Heart left ventricle (tissue), 16 donors: ENCODE data around the gene IL2RG. TPM values are rescaled to one million over a fixed set of nuclear protein-coding genes. Genes with fewer than 3 reads are reported as not detected.

Source experiments
- ATAC-seq, 4 donors: fragments of 200-7000 bp; cut with Tn5 transposase; one replicate each; pipeline ENCODE4 v1.9.1; 2020 to 2022; ENCODE audit warnings: moderate library complexity in 4 of 4, mild to moderate bottlenecking in 3 of 4, moderate number of reproducible peaks in 1 of 4
- DNase-seq, 5 donors: peaks; one replicate each; pipeline ENCODE4 v3.0.0-alpha.2; 2020
- H3K27ac ChIP-seq, 12 donors: fragments of 200-600 bp; sonication (generic) in 4 of 12; one replicate each; pipeline versions ENCODE4 v1.5.0 to v1.8.0; 2016 to 2022; ENCODE audit warnings: mild to moderate bottlenecking in 2 of 12
- H3K27me3 ChIP-seq, 9 donors: fragments of 200-600 bp; sonication (generic) in 2 of 9; one replicate each; pipeline versions ENCODE4 v1.5.1 to v1.8.0; 2016 to 2022; ENCODE audit warnings: mild to moderate bottlenecking in 3 of 9
- H3K36me3 ChIP-seq, 9 donors: fragments of 200-600 bp; sonication (generic) in 2 of 9; one replicate each; pipeline versions ENCODE4 v1.5.0 to v1.8.0; 2018 to 2022; ENCODE audit warnings: mild to moderate bottlenecking in 2 of 9
- H3K4me1 ChIP-seq, 12 donors: fragments of 200-600 bp; sonication (generic) in 4 of 12; one replicate each; pipeline versions ENCODE4 v1.5.0 to v1.8.0; 2016 to 2022; ENCODE audit warnings: mild to moderate bottlenecking in 3 of 12
- H3K4me3 ChIP-seq, 12 donors: fragments of 200-600 bp; sonication (generic) in 4 of 12; one replicate each; pipeline versions ENCODE4 v1.5.0 to v1.8.0; 2017 to 2022; ENCODE audit warnings: mild to moderate bottlenecking in 9 of 12, moderate library complexity in 4 of 12
- H3K9me3 ChIP-seq, 12 donors: fragments of 200-600 bp; sonication (generic) in 4 of 12; one replicate each; pipeline versions ENCODE4 v1.5.0 to v1.8.0; 2016 to 2022; ENCODE audit warnings: mild to moderate bottlenecking in 1 of 12
- CTCF ChIP-seq, 12 donors: fragments of 200-600 bp; sonication (generic) in 4 of 12; IDR thresholded peaks; one replicate each; pipeline versions ENCODE4 v1.5.0 to v1.8.0; 2018 to 2022; ENCODE audit warnings: antibody characterized with exemption in 12 of 12, mild to moderate bottlenecking in 5 of 12
- POLR2A ChIP-seq, 2 donors: fragments of 450-650 bp; IDR thresholded peaks; one replicate each; pipeline ENCODE4 v1.6.1; 2017; ENCODE audit warnings: antibody characterized with exemption in 2 of 2, mild to moderate bottlenecking in 2 of 2, moderate library complexity in 2 of 2
- WGBS, 4 donors: extraction: QIAGEN DNeasy Blood & Tissue Kit in 2 of 4; methylation state at CpG; one replicate each; pipeline versions ENCODE4 v1.1.5 to v1.1.7; 2013 to 2018; 5-methylcytosine and 5-hydroxymethylcytosine counted together
- intact Hi-C, 10 donors: fragments of 100-400 bp; cut with DNase I; formaldehyde crosslinking; loops; one replicate each; pipeline versions ENCODE4 v1.11.1 to v1.14.2; 2022
- polyA plus RNA-seq, 2 donors: library from polyadenylated mRNA; stranded (reverse); fragments of 200-250 nt; gene quantifications; one replicate each; pipeline ENCODE4 v1.2.3, GENCODE V29; 2013
- total RNA-seq, 9 donors: library from RNA; depleted of rRNA in 2 of 9; stranded (reverse); fragments of >200 nt in 2 of 9; fragmentation: NEBNext Ultra II Directional in 3 of 9; extraction: Animal tissue kit (Norgen Biotek cat#: 25700) in 3 of 9; gene quantifications; one replicate each; pipeline versions ENCODE4 v1.1.0 to v1.2.4, GENCODE V29; 2016 to 2023
- donor health status: ischemic (EF 13 %, LVEDD 7.1; RV severe dilation, severe dysfunction).
- donor health status: healthy with polysubstance abuse.
- donor health status: DM: no; HTN: yes; CAD: no.
- donor health status: DM: no; HTN: no; CAD: no.
- donor health status: ischemic (EF 25% LVEDD 6.9; RV normal size, moderate dysfunction).
- donor health status: ischemic (EF 25% LVEDD 5.7; RV mildly dilated, moderate dysfunction).
- donor health status: healthy.
- donor health status: DM: yes; HTN: yes; CAD: no.
- donor health status: ischemic (EF 35%, LVEDD 5.7; RV mildly dilated, moderate dysfunction).
- donor health status: nonischemic (EF 11% LVEDD 7.7; RV severe dilation, severe dysfunction).
- donor health status: DM: yes; HTN: yes; CAD: no.
- donor health status: PGD.
- donor health status: ischemic (EF 29% LVEDD 5.4; RV normal size, mild dysfunction).
- donor health status: nonischemic (EF 23%, LVEDD 6.1; RV moderate dilation, normal function).

Gene IL2RG
- total and polyA plus RNA-seq, 11 donors, result 0.44 to 25.2 (median 2.0) TPM

- Histone ChIP-seq H3K36me3 (no peaks in the 10 kb centered on the region), H3K27ac (no peak overlapping the region), H3K4me1 (no peaks in the 10 kb centered on the region), H3K4me3 (no peak overlapping the region), H3K9me3 (no peaks in the 10 kb centered on the region), H3K27me3 (peaks cover 0 to 6% (median 0%) of the 10 kb centered on the region in 9 donors)
- 53 to 85% (median 67%) methylated on average over 3 of the region's 3 CpGs for WGBS, 4 donors
- intact Hi-C loops, result loop anchor here in 1 of 10 donors (10.0 kb wide), 1 partner anchor 60 kb away; no protein-coding TSS in a partner anchor
- TF ChIP-seq POLR2A (IDR thresholded peaks at IDR 0.05) (no peak), CTCF (IDR thresholded peaks at IDR 0.05) (no peak)
- ATAC-seq, result no peak
- no peak for DNase-seq
Observed at GRCh38 chrX:71154641-71155040, 43.3 kb upstream of the IL2RG start.

GRCh38 chrX:71154196-71154595 is 42.8 kb upstream of the IL2RG start:
- H3K4me3 ChIP-seq, result no peak overlapping the region
- no peaks in the 10 kb centered on the region for H3K36me3 ChIP-seq
- peaks cover 0 to 6% (median 0%) of the 10 kb centered on the region in 9 donors for H3K27me3 ChIP-seq
- WGBS, 4 donors, result 74 to 94% (median 84%) methylated on average over 2 to 7 of the region's 7 CpGs
- no peak for TF ChIP-seq CTCF (IDR thresholded peaks at IDR 0.05)
- no peak for TF ChIP-seq POLR2A (IDR thresholded peaks at IDR 0.05)
- intact Hi-C loops, result loop anchor here in 1 of 10 donors (10.0 kb wide), 1 partner anchor 61 kb away; no protein-coding TSS in a partner anchor
- H3K4me1 ChIP-seq, result no peaks in the 10 kb centered on the region
- H3K9me3 ChIP-seq, result no peaks in the 10 kb centered on the region
- H3K27ac ChIP-seq, result no peak overlapping the region
- ATAC-seq (no peak), DNase-seq (no peak)

- Histone ChIP-seq H3K36me3 (no peaks in the 10 kb centered on the region), H3K9me3 (no peaks in the 10 kb centered on the region), H3K4me1 (peaks cover 0 to 5% (median 0%) of the 10 kb centered on the region in 12 donors), H3K4me3 (no peak overlapping the region), H3K27ac (no peak overlapping the region), H3K27me3 (peaks cover 0 to 3% (median 0%) of the 10 kb centered on the region in 9 donors)
- TF ChIP-seq CTCF (IDR thresholded peaks at IDR 0.05) (no peak), POLR2A (IDR thresholded peaks at IDR 0.05) (no peak)
- no peak for ATAC-seq
- no peak for DNase-seq
- intact Hi-C loops, result loop anchor here in 1 of 10 donors (10.0 kb wide), 1 partner anchor 63 kb away; no protein-coding TSS in a partner anchor
- WGBS, 4 donors, result 64 to 72% (median 68%) methylated on average over 7 of the region's 7 CpGs
Observed at GRCh38 chrX:71151366-71151765, 40.0 kb upstream of the IL2RG start.

GRCh38 chrX:71148278-71148663 is 36.9 kb upstream of the IL2RG start:
- no peak for TF ChIP-seq POLR2A (IDR thresholded peaks at IDR 0.05)
- no peak for TF ChIP-seq CTCF (IDR thresholded peaks at IDR 0.05)
- H3K9me3 ChIP-seq, result no peaks in the 10 kb centered on the region
- ATAC-seq, result no peak
- H3K27me3 ChIP-seq, result peaks cover 0 to 3% (median 0%) of the 10 kb centered on the region in 9 donors
- H3K4me3 ChIP-seq, result no peak overlapping the region
- intact Hi-C loops, result loop anchor here in 1 of 10 donors (10.0 kb wide), 1 partner anchor 107 kb away; the partner anchor contains the start of gene ZMYM3
- 77 to 100% (median 81%) methylated on average over 1 to 8 of the region's 8 CpGs for WGBS, 4 donors
- no peak for DNase-seq
- peaks cover 0 to 9% (median under 1%) of the 10 kb centered on the region in 12 donors for H3K4me1 ChIP-seq
- no peaks in the 10 kb centered on the region for H3K36me3 ChIP-seq
- H3K27ac ChIP-seq, result no peak overlapping the region
